ENCODE data around the gene BMPER. TPM values are rescaled to one million over a fixed set of nuclear protein-coding genes. Genes with fewer than 3 reads are reported as not detected.
"Not testable (repeated sequence)": the region's sequence is repeated elsewhere in the genome, so short reads cannot be mapped to it uniquely, and the experiment has no call there.

The BMPER gene
- total RNA-seq, 1 donor from 2014 or later = not detected

- intact Hi-C loops (cut with micrococcal nuclease) = no loop called here
These were observed 260.7 kb downstream of the BMPER start for GRCh38 chr7:34165927-34166550.

- intact Hi-C loops (cut with micrococcal nuclease) = no loop called here
These were observed 262.7 kb downstream of the BMPER start for GRCh38 chr7:34168013-34168412.

GRCh38 chr7:34174688-34175616, 269.6 kb downstream of the BMPER start:
- intact Hi-C loops (cut with micrococcal nuclease) = not testable (repeated sequence)

- intact Hi-C loops (cut with micrococcal nuclease) = no loop called here
These were observed 270.5 kb downstream of the BMPER start for GRCh38 chr7:34175837-34176236.

GRCh38 chr7:34177476-34177875, 272.1 kb downstream of the BMPER start:
- intact Hi-C loops (cut with micrococcal nuclease) = no loop called here

- intact Hi-C loops (cut with micrococcal nuclease) = no loop called here
These were observed 276.1 kb downstream of the BMPER start for GRCh38 chr7:34181271-34181958.

GRCh38 chr7:34184466-34184865, 279.1 kb downstream of the BMPER start:
- intact Hi-C loops (cut with micrococcal nuclease) = no loop called here

- intact Hi-C loops (cut with micrococcal nuclease) = no loop called here
These were observed 282.5 kb downstream of the BMPER start for GRCh38 chr7:34187798-34188307.

- intact Hi-C loops (cut with micrococcal nuclease) = no loop called here
These were observed 283.7 kb downstream of the BMPER start for GRCh38 chr7:34189031-34189430.

- intact Hi-C loops (cut with micrococcal nuclease) = no loop called here
These were observed 285.0 kb downstream of the BMPER start for GRCh38 chr7:34190299-34190698.

GRCh38 chr7:34191162-34191561, 285.8 kb downstream of the BMPER start:
- intact Hi-C loops (cut with micrococcal nuclease) = no loop called here

- intact Hi-C loops (cut with micrococcal nuclease) = no loop called here
These were observed 286.6 kb downstream of the BMPER start for GRCh38 chr7:34191771-34192479.

GRCh38 chr7:34192906-34193305, 287.6 kb downstream of the BMPER start:
- intact Hi-C loops (cut with micrococcal nuclease) = no loop called here

- intact Hi-C loops (cut with micrococcal nuclease) = no loop called here
These were observed 292.9 kb downstream of the BMPER start for GRCh38 chr7:34198231-34198641.
